Ureter (tissue), 1 donor: Measurements from ENCODE around the gene FDX2. TPM values are rescaled to one million over a fixed set of nuclear protein-coding genes. Genes with fewer than 3 reads are reported as not detected.
"Not testable (repeated sequence)": the region's sequence is repeated elsewhere in the genome, so short reads cannot be mapped to it uniquely, and the experiment has no call there.

Experiments
- DNase-seq: peaks from one replicate; pipeline ENCODE4 v3.0.0-alpha.2; 2020; ENCODE audit warnings: low spot score
- total RNA-seq: library from RNA; stranded (reverse); gene quantifications from one replicate; pipeline ENCODE4 v1.2.4, GENCODE V29; 2023
- donor health status: DM: yes; HTN: yes; CAD: no.

FDX2 gene
- total RNA-seq = 25.8 TPM

DNA sequence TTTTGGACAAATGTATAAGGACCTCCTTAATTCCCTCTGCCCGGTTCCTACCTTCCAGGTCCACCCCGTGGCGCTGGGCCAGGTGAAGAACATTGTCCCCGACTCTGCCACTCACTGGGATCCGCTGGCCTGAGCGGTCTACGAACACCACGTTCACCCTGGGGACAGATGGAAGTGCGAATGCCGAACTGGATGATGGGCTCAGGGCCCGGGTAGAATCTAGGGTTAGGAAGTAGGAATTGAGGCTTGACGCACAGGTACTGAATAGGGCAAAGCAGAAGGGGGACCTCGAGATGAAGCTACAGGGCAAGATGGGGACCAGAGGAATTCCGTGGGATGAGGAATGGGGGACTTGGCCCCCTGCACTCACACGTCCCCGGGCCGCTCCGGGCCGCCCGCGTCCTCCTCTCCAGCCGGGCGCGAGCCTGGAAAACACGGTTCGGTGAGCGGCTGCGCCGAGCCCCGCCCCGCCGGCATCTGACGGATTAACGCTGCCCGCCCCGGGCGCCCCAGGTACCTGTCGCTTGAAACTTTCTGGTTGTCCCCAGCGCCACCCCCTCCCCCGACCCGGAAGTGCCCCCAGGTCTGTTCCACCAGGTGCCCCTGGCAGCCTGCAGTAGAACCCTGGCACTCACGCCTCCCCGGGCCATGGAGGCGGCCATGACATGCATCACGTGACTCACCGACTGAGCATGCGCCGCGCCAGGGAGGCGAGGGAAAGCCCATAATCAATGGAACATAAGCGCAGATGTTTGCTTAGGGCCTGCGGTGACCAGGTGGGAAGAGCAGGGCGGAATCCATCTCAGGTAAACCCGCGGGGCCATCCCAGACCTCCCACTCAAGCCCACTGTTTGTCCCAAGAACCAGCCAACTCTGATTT is at the start of gene FDX2:
TSS of gene FDX2 (minus strand) at position 681 of the 880 bp plus-strand sequence. CDS start at position 662, 19 bp downstream.
- peak; percentile 90 for DNase-seq

DNA sequence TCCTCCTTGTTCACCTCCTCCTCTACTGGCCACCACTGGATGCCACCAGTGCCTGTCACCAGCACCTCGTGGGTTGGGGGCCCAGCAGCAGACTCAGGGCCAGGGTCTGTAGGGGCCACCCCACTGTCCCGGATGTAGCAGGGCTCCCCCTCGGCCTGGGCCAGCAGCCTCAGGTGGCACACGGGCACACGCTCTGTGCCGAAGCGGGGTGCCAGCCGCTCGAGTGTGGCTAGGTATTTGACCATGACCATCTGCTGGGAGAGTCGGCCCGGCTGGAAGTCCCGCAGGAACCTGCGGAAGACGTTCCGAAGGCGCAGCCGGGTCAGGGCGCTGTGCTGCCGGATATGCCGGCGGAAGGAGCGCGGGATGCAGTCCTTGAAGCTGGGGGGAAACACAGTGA is 49.7 kb upstream of the FDX2 start:
- DNase-seq = no peak

DNA sequence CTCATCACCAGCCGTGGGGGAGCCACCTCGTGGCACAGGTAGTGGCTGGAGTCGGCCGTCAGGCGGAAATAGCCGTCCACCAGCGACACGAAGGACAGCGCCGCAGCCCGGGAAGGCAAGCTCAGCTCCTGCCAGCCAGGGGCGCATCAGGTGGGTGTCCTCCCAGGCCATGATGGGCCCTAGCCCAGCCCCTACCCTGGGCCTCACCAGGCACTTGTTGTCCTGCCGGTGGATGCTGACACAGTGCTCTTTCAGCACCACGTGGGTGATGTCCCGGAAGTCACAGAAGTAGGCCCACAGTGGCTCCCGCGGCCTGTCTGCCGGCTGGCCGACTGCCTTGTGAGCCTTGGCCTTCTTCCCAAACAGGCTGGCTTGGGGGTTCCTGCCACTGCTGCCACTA is 48.8 kb upstream of the FDX2 start:
- DNase-seq = no peak

DNA sequence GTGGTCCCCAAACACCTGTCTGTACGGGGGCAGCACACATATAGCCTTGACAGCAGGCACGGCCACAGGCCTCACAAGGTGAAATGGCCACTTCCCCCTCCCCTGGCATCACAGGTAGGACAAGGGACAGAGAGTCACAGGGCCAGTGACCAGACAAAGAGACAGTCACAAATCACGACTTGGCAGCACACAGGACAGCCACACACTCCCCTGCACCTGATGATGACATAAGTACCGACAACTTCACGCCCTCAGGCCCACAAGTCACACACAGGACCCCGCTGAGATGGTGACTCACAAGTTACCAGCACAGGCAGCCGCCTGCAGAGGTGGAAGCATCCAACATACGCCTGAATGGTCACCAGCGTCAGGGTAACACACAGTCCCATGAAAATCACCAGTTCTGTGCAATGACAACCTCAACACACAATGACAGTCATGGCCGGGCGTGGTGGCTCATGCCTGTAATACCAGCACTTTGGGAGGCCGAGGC is 48.0 kb upstream of the FDX2 start:
- DNase-seq = no peak

DNA sequence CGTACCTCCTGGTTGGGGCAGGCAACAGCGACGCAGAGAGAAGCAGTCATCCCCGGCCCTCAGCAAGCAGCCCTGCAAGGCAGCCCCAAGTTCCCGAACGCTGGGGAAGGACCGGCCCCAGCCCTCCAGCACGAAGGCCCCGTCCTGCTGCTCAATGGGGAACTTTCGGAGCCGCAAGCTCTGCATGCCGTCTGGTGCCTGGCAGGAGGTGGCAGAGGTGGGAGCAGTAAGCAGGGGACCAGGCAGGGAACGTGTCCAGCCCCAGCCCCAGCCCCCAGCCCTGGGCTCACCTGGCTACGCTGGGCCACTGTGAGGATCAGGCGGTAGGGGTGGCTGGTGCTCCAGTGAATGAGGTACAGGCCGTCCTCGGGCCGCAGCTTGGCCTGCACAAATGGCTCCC is 46.4 kb upstream of the FDX2 start:
- no peak for DNase-seq

DNA sequence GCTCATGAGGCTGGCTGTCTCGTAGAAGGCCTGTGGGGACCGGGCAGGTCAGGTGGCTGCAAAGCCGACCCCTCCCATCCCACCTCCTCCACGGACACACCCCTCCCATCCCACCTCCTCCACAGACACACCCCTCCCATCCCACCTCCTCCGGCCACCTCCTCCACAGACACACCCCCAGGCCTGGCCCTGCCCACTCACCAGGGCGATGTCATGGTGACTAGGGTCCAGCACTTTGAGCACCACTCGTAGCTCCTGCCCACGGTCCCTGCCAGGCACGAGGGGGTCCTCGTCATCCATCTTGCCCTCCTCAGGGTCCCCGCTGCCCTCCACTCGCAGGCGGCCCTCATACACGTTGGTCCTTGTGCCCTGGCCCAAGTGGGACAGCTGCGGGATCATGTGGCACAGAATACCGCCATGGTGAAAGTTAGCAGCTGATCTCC is 45.8 kb upstream of the FDX2 start:
- no peak for DNase-seq

DNA sequence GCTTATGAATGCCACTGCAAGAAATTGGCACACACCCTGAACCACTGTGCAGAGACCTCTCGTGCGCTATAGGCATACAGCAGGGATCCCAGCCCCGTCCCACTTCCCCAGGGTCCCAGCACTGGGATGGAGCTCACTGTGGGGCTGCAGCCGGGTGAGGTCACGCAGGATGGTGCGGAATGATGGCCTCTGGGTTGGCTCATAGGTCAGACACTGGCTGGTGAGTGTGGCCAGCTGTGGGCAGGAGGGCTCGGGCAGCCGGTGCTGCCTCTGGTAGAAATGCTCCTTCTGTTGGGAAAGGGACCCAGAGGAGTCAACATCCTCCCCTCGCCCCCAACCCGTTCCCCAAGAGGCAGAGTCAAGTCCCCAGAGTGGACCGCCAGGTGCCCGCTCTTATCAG is 40.6 kb upstream of the FDX2 start:
- no peak for DNase-seq

DNA sequence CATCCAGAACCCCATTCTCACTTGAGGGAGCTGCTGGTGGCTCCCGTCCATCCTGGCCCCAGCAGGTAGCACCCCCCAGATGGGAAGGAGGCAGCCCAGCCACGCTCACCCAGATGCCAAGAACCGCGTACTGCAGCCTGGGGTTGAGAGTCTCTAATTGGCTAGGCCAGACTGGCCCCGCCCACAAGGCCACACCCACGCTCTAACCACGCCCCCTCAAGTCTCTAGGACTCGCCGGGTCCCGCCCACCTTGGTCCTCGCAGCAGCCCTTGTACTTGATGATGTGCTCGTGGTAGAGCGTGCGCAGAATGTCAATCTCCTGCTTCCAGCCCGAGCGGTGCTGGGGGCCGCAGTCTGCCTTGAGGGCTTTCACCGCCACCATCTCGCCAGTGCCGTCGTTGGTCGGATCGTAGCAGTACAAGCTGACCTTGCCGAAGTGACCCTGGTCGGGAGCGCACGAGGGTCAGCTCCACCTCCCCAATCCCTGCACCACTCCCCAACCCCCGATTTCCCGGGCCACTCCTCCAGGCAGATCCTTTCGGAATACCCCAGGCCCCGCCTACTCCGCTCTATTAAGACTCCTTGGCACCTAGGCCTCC is 38.1 kb upstream of the FDX2 start:
- DNase-seq = no peak

DNA sequence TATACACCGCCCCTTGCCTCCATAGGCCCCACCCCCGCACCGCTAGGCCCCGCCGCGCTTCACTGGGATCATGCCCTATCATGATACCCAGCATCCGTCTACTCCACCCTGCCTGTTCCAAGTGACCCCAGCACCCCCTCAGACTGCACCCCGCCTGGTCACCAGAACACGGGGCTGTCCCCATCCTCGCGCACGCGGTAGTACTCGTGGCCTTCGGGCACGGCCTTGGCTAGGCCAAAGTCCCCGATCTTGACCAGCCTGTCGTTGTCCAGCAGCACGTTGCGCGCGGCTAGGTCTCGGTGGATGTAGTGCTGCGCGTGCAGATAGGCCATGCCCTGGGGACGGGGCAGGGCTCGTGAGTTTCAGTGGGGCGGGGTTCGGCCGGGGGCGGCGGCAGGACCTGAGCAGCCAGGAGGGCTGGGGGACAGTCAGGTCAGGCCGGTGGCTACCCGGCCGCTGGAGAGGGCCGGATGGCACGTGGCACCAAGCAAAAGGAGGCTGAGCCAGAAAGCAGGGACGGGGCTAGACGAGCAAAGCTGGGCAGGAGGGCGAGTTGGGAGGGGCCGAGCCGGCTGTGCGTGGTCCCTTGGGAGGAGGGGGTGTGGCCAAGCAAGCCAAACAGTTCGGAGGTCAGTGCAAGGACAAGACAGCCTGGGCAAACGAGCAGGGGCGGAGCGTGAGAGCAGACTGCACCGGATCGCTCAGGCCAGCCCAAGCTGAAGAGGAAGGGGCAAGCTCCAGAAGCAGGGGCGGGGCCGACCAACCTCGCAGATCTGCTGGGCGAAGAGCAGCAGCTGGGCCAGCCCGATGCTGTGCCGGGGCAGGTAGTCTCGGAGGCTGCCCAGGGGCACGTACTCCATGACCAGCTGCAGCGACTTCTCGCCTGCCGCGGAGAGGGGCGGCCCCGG is 37.2 kb upstream of the FDX2 start:
- peak; percentile 63 for DNase-seq

DNA sequence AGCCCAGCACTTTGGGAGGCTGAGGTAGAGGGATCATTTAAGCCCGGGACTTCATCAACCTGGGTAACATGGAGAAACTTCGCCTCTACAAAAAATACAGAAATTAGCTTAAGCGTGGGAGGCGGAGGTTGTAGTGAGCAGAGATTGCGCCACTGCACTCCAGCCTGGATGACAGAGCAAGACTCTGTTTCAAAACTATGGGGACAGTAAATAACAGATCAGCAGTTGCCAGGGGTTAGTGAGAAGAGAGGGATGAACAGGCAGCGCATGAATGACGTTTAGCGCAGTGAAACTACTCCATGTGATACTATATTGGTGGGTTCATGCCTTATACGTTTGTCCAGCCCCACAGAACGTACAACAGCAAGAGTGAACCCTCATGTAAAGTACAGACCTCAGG is 30.7 kb upstream of the FDX2 start:
- DNase-seq = no peak

DNA sequence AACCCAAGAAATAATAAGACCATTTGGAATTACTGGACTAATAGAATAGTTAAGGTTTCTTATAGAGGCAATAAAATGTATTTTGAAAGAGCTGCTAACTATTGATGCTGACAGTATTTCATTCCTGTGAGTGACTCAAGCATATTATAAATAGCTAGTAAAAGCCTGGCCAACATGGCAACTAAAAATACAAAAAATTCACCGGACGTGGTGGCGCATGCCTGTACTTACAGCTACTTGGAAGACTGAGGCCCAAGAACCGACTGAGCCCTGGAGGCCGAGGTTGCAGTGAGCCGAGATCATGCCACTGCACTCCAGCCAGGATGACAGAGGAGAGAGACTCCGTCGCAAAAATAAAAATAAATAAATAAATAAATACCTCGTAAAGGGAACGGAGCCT is 29.0 kb upstream of the FDX2 start:
- DNase-seq = no peak

DNA sequence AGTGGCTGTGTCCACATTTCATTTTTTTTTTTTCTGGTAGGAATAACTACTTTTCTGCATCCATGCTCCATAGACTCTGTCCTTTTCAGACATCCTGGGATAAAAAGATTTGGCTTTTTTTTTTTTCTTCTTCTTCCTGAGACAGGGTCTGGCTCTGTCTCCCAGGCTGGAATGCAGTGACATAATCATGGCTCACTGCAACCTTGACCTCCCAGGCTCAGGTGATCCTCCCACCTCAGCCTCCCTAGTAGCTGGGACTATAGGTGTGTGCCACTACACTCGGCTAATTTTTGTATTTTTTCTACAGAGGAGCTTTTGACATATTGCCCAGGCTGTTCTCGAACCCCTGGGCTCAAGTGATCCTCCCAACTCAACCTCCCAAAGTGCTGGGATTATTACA is 27.7 kb upstream of the FDX2 start:
- DNase-seq = no peak

DNA sequence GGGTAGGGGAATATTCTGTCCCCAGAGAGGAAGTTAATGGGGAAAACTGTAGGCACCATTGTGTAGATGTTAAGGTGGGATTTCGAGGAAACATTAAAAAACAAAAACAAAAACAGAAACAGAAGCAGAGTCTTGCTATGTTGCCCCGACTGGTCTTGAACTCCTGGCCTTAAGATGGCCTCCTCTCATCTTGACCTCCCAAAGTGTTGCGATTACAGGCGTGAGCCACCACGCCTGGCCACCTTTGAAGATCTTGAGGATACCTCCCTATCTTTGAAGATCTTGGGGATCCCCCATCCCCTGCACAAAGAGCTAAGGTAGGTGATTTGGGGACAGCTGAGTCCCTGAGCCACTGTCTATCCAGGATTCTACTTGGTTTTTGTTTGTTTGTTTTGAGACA is 24.2 kb upstream of the FDX2 start:
- no peak for DNase-seq

DNA sequence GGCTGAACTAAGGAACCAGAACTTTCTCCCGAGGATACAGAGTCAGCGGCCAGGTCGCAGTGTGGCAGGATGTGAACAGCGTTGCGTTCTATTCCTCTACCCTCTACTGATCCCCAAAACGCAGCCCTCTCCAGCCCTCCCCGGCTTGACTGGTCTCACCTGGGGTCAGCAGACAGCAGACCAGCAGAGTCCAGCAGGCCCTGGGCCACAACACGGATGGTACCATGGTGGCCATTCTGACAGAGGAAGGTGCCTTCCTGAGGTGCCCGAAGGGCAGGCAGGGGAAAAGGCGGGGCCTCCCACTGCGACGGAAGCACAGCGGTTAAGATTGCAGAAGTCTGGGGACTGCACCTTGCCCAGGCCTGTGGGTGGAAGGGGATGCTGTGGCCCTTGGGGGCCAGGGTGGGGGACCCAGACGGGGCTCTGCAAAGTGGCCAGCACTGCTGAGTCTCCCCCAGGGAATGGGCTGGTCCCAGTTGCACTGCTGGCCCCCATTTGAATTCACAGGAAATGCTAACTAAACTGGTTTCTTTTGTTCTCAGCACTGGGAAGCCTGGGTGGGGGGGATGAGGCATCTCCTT is 23.7 kb upstream of the FDX2 start, which contains the start of gene ICAM3:
TSS of gene ICAM3 (minus strand) at position 245 of the 581 bp plus-strand sequence. CDS start at position 235, 10 bp downstream.
- DNase-seq = no peak

DNA sequence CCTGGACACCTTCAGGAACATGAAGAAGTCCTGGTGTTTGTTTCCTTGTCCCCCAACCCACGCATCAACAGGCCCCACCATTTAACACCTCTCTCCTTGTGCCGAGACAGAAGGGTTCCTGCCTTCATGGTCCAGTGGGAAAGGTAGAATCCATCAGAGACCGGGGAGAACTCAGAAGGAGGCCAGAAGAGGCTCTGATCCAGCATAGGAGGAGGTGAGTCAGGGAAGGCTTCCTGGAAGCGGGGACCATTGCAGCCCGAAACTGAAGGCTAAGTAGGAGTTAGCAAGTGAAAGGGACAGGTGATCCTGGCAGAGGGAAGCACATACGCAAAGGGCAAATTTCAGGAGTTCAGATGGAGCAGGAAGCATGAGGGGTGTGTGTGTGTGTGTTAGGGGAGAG is 23.1 kb upstream of the FDX2 start:
- DNase-seq = no peak

DNA sequence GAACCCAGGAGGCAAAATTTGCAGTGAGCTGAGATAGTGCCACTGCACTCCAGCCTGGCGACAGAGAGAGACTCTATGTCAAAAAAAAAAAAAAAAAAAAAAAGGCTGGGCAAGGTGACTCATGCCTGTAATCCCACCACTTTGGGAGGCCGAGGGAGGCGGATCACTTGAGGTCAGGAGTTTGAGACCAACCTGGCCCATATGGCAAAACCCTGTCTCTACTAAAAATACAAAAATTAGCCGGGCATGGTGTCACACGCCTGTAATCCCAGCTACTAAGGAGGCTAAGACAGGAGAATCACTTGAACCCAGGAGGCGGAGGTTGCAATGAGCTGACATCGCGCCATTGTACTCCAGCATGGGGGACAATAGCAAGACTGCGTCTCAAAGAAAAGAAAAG is 20.9 kb upstream of the FDX2 start:
- DNase-seq = not testable (repeated sequence)

DNA sequence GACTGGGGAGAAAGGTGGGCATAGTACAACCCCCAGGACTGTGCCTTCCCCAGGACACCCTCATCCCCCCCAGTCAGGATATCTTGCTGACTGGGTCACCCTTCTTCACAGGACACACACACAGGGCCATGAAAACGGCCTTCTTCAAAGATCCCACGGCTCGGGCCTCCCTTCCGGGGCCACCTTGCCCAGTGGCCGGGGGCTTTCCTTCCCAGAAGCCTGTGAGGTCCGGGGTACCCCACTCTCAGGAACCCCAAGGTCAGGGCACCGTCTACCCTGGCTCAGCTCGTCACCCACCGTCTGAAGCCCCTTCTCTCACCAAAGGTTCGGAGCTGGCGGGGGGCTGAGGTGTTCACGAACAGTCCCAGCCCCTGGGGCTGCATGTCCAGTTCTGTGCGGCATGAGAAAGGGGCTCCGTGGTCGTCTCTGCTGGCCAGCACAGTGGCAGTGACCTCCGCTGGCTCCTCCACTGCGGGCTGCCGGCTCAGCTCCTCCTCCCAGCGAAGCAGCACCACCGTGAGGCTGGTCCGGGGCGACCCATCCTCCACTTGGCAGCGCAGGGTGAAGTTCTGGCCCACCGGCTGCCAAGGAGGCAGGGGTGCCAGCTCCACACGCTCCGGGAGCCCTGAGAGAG is 19.7 kb upstream of the FDX2 start:
- no peak for DNase-seq

DNA sequence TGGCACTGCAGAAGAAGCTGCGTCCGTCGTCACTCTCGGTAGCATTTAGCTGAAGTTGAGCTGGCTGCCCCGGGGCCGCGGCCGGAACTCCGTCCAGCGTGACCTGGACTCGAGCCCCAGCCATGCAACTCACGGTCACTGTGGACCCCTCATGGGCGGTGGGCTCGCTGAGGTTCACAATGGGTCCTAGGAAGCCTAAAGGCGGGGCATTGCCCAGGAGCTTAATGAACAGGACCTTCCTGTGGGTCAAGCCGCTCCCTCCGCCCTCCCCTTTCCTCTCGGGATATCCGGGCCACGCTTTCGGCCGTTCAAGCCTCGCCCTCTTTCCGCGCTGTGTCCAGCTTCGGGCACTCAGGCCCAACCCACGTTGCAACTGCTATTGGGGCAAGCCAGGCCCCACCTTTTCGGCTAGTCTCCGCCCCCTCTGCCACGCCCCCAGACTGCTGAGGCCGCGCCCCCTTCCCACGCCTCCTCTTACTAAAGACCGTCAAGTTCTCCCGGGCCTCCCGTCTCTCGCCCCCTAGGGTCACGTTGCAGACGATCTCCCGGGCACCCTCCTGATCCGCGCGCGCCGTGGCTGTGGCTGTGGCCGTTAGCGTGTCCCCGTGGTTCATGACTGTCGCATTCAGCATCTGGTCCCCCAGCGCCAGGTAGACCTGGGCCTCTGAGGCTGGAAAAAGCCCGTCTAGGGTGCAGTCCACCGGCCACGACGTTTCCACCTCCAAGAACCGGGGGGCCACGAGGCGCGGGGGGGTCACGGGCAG is 19.0 kb upstream of the FDX2 start:
- DNase-seq = peak; percentile 95

DNA sequence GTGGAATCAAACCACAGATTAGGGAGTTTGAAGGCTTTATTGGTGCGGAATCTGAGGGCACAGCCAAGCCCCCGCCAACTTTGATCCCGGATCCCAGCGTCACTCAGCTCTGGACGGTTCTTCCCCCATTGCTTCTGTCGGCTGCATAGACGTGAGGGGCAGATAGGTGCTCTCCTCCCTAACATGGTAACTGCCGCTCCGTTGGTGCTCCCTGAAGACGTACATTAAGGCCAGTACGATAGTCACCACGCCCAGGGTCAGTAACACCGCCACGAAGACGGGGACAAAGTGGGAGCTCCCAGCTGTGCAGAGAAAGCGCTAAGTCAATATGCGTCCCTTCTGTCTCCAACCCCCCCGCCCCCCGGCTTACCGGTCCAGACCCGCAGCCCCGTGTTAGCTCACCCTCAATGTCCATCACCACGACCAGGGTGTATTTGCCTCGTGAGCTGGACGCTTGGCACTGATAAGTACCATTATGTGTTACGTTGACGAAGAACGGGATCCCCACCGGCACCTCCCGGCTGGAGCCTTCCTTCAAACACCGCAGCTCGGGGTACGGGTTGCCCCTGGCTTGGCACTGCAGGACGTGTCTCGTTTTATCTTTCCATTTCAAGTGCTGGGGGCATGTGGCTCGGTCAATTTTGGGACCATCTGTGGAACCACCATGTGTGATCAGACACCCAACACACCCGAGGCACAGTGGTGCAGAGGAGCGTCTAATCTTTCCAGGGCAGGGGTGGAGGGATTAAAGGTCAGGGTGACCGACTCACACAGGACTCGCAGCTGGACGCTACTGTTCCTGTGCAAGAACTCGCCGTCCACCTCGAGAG is 18.2 kb upstream of the FDX2 start:
- DNase-seq = no peak
